HUES64 (cell line): ENCODE data around the gene FLT3LG.

Experiments used
- H3K27ac ChIP-seq: 2 replicates; pipeline ENCODE4 v1.7.0; 2013; ENCODE audit warnings: low read depth, low read length, inconsistent platforms
- H3K27me3 ChIP-seq: 2 replicates; pipeline ENCODE4 v1.6.1; 2013; ENCODE audit warnings: mild to moderate bottlenecking, low read length; ENCODE audit not compliant: insufficient read depth
- H3K36me3 ChIP-seq: 2 replicates; pipeline ENCODE4 v1.6.1; 2013; ENCODE audit warnings: mild to moderate bottlenecking, low read length; ENCODE audit not compliant: insufficient read depth
- H3K4me1 ChIP-seq: 2 replicates; pipeline ENCODE4 v1.6.1; 2013; ENCODE audit warnings: mild to moderate bottlenecking, low read length, moderate library complexity; ENCODE audit not compliant: insufficient read depth
- H3K4me3 ChIP-seq: 2 replicates; pipeline ENCODE4 v1.5.1; 2013; ENCODE audit warnings: mild to moderate bottlenecking, low read length, moderate library complexity
- H3K9ac ChIP-seq: 2 replicates; pipeline ENCODE4 v1.6.1; 2013; ENCODE audit warnings: mild to moderate bottlenecking, low read depth, low read length
- H3K9me3 ChIP-seq: 2 replicates; pipeline ENCODE4 v1.6.1; 2013; ENCODE audit warnings: low read depth, low read length; ENCODE audit not compliant: insufficient read depth
- WGBS: fragments of 150-250, 120-280 bp; methylation state at CpG from one replicate; pipeline ENCODE4 v1.1.7; 2013; ENCODE audit warnings: missing lambda C conversion rate; 5-methylcytosine and 5-hydroxymethylcytosine counted together

The FLT3LG gene

DNA sequence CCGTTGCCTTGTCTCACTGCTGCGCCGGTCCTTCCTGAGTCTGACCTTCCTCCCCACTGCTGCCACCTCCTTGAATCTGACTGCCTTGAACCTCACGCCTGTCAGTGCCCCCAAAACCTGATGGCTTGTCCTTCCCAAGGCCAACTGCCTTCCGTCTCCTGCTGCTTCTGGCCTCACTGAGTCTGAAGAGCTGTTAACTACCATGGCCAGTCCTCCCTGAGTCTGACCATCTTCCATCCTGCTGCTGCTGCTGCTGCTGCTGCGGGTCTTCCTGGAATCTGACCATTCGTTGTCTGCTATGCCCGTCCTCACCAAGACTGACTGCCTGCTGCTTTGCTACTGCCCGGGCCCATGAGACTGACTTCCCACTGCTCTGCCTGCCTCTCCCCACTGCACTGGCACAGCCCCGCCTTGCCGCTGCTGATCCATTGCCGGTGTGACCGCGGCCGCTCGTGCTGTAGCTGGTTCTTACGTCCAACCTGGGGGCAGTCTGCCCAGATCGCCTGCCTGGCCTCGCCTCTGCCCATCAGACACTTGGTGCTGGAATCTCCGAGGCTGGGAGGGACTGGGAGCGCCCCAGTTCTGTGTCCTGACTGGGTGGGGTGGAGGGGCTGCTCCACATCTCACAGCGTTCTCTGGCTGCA lies 50.9 kb downstream of the FLT3LG start:
- Histone ChIP-seq H3K27ac (no peak overlapping the region), H3K9me3 (no peaks in the 10 kb centered on the region), H3K27me3 (peaks cover 2% of the 10 kb centered on the region; the same call in 1 of the 2 replicates), H3K9ac (no peak overlapping the region), H3K4me1 (no peaks in the 10 kb centered on the region), H3K4me3 (no peak overlapping the region), H3K36me3 (peaks cover 6% of the 10 kb centered on the region)
- 93% methylated on average over 22 of the region's 22 CpGs for WGBS

DNA sequence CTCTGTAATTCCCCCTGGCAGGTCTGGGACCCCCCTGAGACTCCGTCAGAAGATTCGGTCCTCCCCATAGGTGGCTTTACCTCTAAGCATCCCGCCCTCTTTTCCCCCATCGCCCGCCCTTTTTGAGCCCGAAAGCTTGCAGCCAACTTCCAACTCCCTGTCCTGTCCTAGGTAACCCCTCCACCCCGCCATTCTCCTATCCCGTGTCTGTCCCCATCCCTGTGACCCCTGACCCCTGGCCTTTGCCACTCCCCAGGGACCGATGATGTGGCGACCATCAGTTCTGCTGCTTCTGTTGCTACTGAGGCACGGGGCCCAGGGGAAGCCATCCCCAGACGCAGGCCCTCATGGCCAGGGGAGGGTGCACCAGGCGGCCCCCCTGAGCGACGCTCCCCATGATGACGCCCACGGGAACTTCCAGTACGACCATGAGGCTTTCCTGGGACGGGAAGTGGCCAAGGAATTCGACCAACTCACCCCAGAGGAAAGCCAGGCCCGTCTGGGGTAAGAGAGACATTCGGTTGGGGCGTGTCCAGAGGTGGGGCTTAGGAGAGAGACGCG lies 54.3 kb downstream of the FLT3LG start:
- peak overlapping the region; percentile 60 for H3K4me3 ChIP-seq
- H3K27ac ChIP-seq, result no peak overlapping the region
- H3K9me3 ChIP-seq, result no peaks in the 10 kb centered on the region
- peak overlapping the region; percentile 65; the same call in 1 of the 2 replicates for H3K9ac ChIP-seq
- H3K36me3 ChIP-seq, result peaks cover 6% of the 10 kb centered on the region; the same call in 1 of the 2 replicates
- WGBS, result 67% methylated on average over 25 of the region's 25 CpGs
- no peaks in the 10 kb centered on the region for H3K4me1 ChIP-seq
- H3K27me3 ChIP-seq, result peaks cover 2% of the 10 kb centered on the region; the same call in 1 of the 2 replicates

DNA sequence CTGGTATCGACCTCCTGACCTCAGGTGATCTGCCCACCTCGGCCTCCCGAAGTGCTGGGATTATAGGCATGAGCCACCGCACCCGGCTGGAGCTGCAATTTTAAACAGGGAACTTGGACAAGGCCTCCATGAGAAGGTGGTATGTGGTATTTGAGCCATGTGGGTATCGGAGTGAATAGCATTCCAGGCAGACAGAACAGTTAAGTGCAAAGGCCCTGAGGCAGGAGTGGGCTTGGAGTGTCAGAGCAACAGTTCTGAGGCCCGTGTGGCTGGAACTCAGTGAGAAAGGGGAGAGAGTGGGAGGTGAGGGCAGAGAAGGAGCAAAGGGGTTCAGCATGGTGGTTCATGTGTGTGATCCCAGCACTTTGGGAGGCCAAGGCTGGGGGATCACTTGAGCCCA lies 56.7 kb downstream of the FLT3LG start:
- WGBS, result 94% methylated on average over 7 of the region's 7 CpGs
- peaks cover 6% of the 10 kb centered on the region; the same call in 1 of the 2 replicates for H3K36me3 ChIP-seq
- H3K4me3 ChIP-seq, result no peak overlapping the region
- no peak overlapping the region for H3K9ac ChIP-seq
- H3K4me1 ChIP-seq, result no peaks in the 10 kb centered on the region
- peaks cover 9% of the 10 kb centered on the region for H3K27me3 ChIP-seq
- H3K27ac ChIP-seq, result no peak overlapping the region
- H3K9me3 ChIP-seq, result no peaks in the 10 kb centered on the region

GRCh38 chr19:49533551-49534488 lies 59.8 kb downstream of the FLT3LG start:
- H3K27me3 ChIP-seq, result peaks cover 7% of the 10 kb centered on the region
- no peak overlapping the region for H3K9ac ChIP-seq
- no peak overlapping the region for H3K27ac ChIP-seq
- WGBS, result 1% methylated on average over 87 of the region's 87 CpGs
- peak overlapping the region; percentile 64 for H3K4me3 ChIP-seq
- H3K36me3 ChIP-seq, result peaks cover 6% of the 10 kb centered on the region; the same call in 1 of the 2 replicates
- H3K9me3 ChIP-seq, result no peaks in the 10 kb centered on the region
- H3K4me1 ChIP-seq, result no peaks in the 10 kb centered on the region

- Histone ChIP-seq H3K9ac (no peak overlapping the region), H3K9me3 (no peaks in the 10 kb centered on the region), H3K27me3 (peaks cover 7% of the 10 kb centered on the region), H3K27ac (no peak overlapping the region), H3K4me3 (peak overlapping the region; percentile 64), H3K36me3 (peaks cover 10% of the 10 kb centered on the region; the same call in 1 of the 2 replicates), H3K4me1 (no peaks in the 10 kb centered on the region)
- 41% methylated on average over 8 of the region's 8 CpGs for WGBS
Observed at GRCh38 chr19:49534632-49535385, 60.8 kb downstream of the FLT3LG start.
